ENCODE data around the gene DTD1.
"Not testable (repeated sequence)": the region's sequence is repeated elsewhere in the genome, so short reads cannot be mapped to it uniquely, and the experiment has no call there.

DTD1 gene

DNA sequence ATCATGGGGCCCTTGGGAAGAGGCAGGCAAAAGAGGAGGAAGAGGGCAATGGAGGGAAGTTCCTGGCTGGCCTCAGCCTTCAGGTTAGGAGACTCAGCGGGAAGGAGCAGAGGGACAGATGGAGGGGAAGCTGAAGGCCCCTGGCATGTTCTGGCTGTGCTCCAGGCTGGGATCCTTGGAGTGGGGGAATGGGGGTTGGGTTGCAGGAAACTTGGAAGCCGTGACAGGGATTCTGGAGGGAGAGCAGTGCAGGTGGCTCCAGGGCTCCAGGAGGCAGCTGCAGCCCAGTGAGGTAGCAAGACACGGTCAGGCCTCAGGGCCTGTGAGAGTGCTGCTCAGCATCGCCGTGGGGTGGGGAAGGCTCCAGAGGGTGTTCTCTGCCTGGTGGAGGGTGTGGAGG lies 161.1 kb downstream of the DTD1 start:
- no peak for DNase-seq

DNA sequence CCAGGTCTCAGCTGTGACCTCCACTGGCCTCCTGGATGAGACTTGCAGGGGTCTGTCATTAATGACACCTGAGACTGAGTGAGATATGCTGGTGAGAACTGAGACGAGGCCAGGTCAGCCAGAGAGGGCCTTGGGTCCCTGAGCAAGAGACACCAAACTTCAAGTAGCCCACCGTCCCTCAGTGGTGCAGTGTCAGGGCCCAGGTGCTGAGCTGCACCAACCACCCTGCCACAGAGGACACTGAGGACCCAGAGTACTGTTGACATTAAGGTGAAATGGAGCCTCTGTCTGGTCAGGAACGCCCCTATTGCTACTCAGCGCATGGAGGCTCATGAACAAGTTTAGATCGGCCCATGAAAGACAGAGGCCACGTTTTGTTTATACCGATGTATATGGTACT lies 161.7 kb downstream of the DTD1 start:
- no peak for DNase-seq

GRCh38 chr20:18750735-18751134 lies 162.9 kb downstream of the DTD1 start:
- no peak for DNase-seq

- DNase-seq = no peak
Observed at GRCh38 chr20:18754030-18754652, 166.3 kb downstream of the DTD1 start.

GRCh38 chr20:18754653-18755045 lies 166.8 kb downstream of the DTD1 start:
- no peak for DNase-seq

GRCh38 chr20:18760852-18761251 lies 173.0 kb downstream of the DTD1 start:
- DNase-seq = not testable (repeated sequence)

DNA sequence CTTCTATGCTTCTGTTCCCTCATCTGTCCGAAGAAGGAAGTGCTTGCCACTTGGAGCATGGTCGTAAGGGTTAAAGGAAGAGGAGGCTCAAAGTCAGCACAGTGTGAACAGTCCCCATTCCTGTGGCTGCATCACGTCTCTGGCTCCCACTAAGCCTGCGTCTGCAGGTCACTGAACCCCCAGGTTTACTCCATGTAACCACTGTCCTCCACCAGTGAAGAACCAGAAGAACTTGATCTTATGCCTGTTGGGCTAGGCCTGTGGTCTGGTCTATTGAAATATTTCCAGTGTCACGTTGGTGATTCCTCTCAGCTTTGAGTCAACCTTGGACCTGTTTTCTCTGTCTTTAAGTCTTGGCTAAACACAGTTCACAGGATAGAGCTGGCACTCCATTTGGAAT lies 179.8 kb downstream of the DTD1 start:
- DNase-seq = no peak

DNA sequence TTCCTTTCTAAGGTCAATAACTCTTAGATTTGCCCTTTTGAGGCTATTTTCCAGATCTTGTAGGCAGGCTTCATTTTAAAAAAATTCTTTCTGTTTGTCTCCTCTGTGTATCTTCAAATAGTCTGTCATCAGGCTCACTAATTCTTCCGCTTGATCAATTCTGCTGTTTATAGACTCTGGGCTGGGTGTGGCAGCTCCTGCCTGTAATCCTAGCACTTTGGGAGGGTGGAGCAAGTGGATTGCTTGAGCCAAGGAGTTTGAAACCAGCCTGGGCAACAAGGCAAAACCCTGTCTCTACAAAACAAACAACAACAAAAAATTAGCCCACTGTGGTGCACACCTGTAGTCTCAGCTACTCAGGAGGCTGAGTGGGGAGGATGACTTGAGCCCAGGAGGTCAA lies 185.7 kb downstream of the DTD1 start:
- no peak for DNase-seq

DNA sequence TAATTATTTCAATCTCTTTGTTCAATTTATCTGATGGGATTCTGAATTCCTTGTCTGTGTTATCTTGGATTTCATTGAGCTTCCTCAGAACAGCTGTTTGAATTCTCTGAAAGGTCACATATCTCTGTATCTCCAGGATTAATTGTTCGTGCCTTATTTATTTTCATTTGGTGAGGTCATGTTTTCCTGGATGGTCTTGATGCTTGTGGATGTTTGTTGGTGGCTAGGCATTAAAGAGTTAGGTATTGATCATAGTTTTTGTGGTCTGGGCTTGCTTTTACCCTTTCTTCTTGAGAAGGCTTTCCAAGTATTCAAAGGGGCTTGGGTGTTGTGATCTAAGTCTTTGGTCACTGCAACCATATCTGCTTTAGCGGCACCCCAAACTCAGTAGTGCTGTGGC lies 186.4 kb downstream of the DTD1 start:
- no peak for DNase-seq

GRCh38 chr20:18775633-18776032 lies 187.8 kb downstream of the DTD1 start:
- DNase-seq = no peak

DNA sequence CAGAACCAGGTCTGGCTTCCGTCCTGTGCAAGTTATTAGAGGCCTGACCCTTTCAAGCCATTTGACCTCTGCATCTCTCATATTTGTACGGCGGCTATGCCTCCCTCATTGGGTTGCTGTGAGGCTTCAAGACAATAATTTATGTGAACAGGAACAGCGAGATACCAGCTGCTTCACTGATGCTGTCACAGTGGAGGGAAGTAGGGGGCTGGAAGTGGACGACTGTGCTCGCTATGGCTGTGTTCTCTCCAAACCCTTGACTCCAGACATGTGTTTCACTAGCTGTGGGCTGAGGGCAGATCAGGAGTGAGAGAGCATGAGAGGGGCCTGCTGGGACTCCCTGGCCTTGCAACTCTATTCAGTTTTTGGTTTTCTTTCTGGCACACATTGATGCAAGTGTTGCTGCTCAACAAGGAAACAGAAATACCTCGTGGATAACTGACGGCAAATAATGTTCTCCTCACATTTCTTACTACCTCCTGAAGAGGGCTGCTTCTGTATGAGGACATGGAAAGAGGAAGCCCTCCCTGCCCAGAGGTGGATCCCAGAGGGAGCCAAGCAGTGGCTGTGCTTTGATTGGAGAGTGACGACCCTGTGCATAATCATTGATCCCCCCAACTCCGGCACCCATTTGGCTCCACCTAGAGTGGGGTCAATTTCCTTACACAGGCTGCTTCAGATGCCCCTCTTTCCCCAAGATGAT lies 191.0 kb downstream of the DTD1 start:
- no peak for DNase-seq

DNA sequence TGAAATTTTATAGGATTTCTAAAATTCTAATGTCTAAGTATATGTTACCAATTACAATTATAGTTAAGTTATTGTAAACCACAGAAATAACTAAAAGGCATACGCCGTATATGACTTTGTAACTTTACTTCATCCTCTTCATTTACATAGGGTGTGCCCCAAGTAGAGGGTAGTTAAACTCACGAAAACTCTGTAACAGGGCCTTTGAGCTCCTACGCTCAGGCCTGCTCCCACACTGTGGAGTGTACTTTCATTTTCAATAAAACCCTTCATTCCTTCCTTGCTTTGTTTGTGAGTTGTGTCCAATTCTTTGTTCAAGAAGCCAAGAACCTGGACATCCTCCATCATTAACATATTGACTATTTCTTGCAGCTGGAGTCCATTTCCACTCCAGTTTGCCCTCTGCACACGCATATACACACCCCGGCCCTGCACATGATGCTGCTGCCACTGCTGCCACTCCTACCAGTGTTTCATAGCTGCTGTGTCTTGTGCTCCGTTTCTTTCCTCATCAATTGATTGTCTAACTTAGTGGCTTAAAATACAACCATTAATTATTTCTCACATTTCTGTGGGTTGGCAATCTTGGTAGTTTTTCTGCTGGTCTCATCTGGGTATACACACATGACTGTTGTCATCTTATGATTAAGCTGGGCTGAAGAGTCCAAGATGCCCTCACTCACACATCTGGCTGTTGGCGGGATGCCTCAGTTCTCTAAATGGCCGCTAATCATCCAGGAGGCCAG lies 192.7 kb downstream of the DTD1 start:
- no peak for DNase-seq

DNA sequence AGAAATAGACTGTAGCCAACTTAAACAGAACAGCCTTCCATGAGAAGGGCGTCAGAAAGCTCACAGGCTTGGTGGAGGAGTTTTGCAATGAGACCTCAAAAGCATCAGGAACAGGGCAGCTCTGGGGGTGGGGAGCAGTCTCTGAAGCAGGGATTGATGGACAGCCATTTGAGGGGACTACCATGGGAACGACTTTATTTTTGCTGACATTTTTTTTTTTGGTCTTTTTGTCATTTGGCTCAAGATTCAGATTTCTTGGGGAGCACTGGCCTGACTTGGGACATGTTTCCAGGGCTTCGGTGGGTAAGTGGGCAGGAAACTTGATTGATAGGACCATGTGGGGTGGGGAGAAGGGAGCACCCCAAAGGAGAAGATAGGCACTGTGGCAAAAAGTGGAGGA lies 193.7 kb downstream of the DTD1 start:
- DNase-seq = no peak

GRCh38 chr20:18783385-18783959 lies 195.6 kb downstream of the DTD1 start:
- DNase-seq = no peak

GRCh38 chr20:18787046-18787445 lies 199.2 kb downstream of the DTD1 start:
- DNase-seq = not testable (repeated sequence)

DNA sequence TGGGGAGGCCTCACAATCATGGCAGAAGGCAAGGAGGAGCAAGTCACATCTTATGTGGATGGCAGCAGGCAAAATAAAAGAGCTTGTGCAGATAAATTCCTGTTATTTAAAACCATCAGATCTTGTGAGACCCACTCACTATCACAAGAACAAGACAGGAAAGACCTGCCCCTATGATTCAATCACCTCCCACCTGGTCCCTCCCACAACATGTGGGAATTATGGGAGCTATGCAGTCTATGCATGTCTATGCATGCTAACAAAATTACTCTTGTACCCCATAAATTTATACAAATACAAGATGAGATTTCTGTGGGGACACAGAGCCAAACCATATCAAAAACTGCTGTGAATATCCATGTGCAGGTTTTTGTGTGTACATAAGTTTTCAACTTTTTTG lies 200.2 kb downstream of the DTD1 start:
- no peak for DNase-seq

DNA sequence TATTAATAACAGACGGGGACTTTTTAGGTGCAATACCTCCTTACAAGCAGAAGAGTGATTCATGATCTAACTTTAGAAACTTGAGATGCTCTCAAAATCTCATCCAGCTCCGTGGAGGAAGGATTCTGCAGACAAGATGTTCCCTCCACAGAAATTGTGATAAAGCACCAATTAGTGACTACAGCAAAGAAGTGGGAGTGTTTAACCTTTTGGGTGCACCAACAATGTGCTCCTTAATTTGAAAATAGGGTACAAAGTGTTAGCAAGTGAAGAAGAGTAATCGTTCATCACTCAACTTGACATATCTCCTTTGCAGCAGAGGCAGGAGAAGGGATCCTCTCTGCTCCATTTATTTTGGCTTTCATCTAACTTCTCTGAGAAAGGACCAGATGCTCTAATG lies 202.9 kb downstream of the DTD1 start:
- DNase-seq = no peak

DNA sequence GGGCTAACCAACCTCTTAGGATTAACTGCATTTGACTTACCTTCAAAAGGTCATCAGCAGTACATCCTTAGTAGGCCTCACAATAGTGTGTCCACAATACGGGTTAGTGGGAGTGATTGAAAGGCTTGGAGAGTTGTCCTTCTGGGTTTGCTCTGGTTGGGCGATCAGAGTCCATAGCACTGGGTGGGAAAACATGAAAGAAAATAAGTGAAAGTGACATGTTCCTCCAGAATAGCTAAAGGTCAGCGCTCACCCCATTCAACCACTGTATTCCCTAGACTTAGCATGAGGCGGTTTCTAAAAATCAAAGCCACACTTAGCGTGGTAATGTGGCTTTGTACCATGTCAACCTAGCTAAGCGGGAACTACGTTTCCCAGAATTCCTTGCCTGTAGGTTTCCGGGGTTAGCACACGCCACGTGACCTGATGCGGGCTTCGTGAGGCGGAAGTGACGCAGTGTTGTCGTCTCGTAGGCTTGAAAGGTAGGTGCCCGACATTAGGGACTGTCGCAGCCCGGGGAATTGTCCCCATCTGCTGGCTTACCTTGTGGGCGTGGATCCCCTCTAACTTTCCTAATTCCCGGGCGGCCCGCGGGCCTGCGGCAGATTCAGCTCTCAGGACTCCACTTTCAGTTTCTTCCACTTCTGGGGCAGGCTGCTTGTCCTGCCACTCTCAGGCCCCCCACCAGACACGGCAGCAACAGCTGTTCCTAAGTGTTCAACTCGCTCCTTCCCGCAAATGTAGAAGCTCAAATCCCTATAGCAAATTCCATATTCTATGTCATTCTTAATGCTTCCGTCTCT lies 206.0 kb downstream of the DTD1 start:
- DNase-seq = peak; percentile 86

DNA sequence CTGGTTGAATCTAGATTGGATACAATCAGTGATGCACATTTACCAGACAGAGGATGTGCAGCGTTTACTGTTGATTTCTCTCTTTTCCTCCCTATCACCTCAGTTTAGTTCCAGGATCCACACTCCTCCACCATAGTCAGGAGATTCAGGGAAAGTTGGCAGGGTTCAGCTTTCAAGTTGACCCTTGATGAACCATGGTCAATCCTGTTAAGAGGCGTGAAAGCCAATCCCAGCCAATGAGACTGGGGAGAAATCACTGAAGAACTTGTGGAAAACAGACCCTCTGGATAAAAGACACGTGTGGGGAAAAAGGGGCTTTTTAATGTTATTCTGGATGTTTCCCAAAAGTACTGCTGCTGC lies 206.6 kb downstream of the DTD1 start:
- no peak for DNase-seq

DNA sequence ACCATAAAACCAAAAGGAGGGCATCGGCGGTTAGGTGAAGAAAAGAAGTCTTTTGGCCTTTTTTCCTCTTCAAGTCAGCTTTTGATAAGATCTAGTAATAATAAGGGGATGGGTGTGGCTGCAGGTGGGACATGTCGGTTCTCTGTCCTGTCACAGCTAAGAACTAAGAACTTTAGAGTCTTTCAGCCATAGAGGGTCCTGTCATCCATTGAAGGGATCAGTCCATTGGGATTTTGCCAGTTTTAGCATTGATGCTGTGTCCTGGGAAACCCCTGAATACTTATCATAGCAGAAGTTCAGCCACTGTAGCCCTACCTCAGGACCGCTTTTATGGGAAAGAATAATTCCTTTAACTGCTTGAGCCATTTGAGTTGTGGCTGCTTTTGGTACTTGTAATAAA lies 207.5 kb downstream of the DTD1 start:
- no peak for DNase-seq

DNA sequence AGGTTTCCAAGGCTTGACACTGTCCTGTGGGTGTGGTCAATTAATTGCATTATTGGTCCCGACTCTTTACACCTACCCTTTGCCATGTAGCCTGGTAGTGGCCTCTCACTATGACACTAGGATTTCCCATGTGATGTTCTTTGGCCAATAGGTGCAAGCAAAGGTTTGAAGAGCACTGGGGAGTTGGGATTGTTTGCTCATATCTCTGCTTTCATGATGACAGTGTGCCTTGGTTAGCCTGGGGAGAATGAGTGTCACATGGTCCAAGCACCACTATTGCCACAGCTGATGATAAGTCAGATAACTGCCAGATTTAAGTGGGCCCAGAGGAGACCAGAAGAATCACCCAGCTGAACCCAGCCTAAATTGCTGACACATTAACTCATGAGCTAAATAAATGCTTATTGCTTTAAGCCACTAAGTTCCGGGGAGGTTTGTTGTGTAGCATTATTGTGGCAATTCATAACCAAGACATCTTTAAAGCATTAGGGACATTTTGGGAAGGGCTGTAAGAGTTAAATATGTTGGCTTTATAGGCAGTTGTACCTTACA lies 208.5 kb downstream of the DTD1 start:
- DNase-seq = no peak

GRCh38 chr20:18801516-18801915 lies 213.7 kb downstream of the DTD1 start:
- no peak for DNase-seq

Measured in amniotic stem cell (primary cell).